GM19463 (cell line): ENCODE data around the gene BCL11A.

Source experiments
- ATAC-seq: cut with Tn5 transposase; IDR thresholded peaks from one replicate; pipeline ENCODE4 v1.9.1; 2021; ENCODE audit warnings: mild to moderate bottlenecking, moderate library complexity; ENCODE audit not compliant: unreplicated experiment

Gene BCL11A

GRCh38 chr2:60412620-60413019 is 140.8 kb downstream of the BCL11A start:
- ATAC-seq = no peak

GRCh38 chr2:60412027-60412426 is 141.4 kb downstream of the BCL11A start:
- ATAC-seq = no peak

GRCh38 chr2:60411295-60411694 is 142.2 kb downstream of the BCL11A start:
- no peak for ATAC-seq

- ATAC-seq = no peak
Measured at GRCh38 chr2:60410456-60411146, 142.9 kb downstream of the BCL11A start.

- ATAC-seq = no peak
Measured at GRCh38 chr2:60409531-60409871, 144.0 kb downstream of the BCL11A start.

GRCh38 chr2:60408811-60409530 is 144.5 kb downstream of the BCL11A start:
- no peak for ATAC-seq

GRCh38 chr2:60408207-60408606 is 145.2 kb downstream of the BCL11A start:
- no peak for ATAC-seq

- ATAC-seq = no peak
Measured at GRCh38 chr2:60407398-60407797, 146.1 kb downstream of the BCL11A start.

GRCh38 chr2:60406192-60406591 is 147.3 kb downstream of the BCL11A start:
- no peak for ATAC-seq

- no peak for ATAC-seq
Measured at GRCh38 chr2:60405271-60405919, 148.1 kb downstream of the BCL11A start.
